ENCODE data around the gene SMIM23.

SMIM23 gene

DNA sequence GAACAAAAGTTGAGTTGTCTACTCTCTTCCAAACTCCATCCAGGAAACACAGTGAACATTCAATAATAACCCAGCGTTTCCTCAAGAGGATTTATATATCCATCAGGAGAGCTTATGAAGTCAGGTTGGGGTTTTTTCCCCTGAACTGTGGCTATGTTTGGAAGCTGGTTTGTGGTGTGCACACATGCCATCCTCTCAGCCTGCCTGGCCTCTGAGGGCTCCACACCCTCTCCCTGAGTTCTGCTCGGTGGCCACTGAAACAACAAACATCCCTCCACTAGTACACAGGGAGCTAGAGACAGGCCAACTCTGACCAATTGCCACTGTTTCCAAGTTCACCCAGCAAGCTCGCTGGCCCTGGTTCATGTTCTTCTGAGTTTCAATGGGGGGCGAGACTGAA, 35.7 kb downstream of the SMIM23 start:
- DNase-seq: no peak

DNA sequence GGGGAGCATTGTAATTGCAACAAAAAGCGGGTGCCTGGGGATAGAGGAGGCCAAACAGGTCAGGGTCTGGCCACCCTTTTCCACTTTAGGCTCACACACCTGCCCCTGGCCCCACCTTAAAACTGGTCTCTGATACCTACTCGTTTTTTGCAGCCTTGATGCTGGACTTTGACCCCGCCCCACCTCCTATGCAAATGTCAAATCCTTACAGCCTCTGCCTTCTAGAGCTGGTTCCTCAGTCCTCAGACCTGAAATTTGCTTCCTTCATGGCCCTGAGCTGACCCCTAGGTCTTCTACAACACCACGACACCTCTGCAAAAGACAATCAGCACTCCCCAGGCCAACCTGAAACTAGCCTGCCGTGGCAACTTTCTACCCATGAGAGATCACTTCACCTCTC, 37.7 kb downstream of the SMIM23 start:
- no peak for DNase-seq

DNA sequence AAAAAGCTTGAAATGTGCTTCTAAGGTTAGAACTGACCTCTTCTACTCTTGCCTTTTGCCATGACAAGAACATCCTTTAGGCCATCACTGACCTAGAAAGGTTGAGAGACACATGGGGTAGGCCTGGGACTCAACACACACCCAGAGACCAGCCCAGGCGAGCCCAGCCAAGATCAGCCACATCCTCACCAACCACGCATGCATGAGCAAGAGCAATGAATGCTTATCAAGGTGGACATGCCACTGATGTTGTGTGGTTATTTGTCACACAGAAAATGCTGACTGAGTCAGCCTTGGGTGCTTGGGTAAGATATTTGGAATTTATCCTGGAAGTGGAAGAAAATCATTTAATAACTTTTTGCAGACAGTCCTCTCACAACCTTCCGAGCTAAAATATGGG, 39.4 kb downstream of the SMIM23 start:
- DNase-seq: no peak

DNA sequence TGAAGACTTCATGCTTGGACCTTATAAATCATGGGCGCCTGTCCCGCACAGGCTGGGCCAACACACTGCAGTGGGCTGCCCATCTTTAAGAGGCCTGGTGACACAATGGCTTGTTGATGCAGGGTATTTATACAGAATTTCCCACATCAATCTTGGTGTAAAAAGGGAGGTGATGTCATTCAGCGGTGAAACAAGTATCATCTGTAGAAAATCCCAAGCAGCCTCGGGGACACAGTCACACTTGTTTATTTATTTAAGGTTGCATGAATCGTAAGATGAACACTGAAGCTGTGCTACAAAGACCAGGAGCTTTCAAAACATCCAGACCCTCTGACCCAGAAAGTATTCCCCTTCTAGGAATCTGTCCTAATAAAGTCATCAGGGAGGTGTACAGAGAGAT, 40.5 kb downstream of the SMIM23 start:
- no peak for DNase-seq

DNA sequence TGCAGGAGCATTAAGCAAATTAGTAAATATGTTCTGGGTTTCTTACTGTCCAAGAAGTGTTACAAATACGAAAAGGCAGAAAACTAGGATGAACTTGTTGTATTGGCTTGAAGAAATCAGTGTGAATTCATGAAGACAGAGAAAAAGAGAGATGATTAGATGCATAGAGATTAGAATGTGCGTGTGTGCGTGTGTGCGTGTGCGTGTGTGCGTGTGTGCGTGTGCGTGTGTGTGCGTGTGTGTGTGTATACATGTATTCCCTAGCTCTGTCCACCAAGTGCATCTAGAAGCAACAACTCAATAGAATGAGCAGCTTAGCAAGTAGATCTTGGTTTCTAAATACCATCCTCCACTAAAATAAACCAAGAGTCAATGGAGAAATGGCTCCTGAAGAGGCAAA, 41.5 kb downstream of the SMIM23 start:
- no peak for DNase-seq

DNA sequence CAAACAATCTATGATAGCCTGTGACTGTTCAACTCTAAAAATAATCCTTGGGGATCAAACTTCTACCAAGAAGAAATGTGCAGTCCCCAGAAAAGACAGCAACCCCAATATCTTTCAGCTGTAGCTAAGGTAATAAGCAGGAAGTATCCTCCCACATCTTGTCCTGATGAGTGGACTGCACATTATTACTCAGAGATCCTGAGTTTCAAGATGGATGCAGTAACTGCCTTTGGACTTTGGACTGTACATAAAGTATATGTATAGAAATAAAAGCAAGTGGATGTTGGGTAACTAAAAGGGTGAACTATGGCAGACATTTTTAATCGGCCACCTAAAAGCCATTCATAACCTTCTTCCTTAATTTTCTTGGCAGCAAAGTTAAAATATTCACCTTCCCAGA, 45.1 kb downstream of the SMIM23 start:
- DNase-seq: no peak

DNA sequence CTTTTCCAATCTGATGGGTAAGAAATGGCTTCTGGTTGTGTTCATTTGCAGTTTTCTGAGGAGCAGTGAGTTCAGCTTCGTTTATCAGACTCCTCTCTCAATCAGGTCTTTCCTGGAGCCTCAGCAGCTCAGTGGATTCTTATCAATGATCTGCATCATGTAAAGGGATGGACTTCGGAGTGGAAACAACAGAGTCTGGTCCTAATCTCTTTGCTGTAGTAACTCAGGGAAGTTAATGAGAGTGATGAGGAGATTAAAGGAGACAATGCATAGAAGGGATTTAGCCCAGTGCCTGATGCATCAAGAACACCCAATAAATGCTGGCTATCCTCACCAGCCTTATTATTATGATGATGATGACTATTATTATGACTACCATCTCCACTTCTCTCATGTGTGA, 47.2 kb downstream of the SMIM23 start:
- no peak for DNase-seq

DNA sequence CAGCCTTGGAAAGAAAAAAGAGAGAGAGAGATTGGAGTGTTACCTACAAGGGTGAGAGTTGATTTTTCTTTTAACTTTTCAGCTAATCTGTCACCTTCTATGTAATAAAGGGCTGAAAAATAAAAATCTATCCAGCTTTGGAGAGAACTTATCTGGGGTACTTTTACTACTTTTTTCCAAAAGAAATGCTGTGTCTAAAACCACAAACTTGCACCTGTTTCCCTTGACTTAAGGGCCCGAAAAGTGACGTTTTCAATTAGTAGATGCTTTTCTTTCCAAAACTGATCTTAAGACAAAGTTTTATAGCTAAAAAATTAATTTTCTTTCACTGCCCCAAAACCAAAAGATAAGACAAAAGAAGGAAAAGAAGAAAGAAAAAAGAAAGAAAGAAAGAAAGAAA, 48.8 kb downstream of the SMIM23 start:
- no peak for DNase-seq

DNA sequence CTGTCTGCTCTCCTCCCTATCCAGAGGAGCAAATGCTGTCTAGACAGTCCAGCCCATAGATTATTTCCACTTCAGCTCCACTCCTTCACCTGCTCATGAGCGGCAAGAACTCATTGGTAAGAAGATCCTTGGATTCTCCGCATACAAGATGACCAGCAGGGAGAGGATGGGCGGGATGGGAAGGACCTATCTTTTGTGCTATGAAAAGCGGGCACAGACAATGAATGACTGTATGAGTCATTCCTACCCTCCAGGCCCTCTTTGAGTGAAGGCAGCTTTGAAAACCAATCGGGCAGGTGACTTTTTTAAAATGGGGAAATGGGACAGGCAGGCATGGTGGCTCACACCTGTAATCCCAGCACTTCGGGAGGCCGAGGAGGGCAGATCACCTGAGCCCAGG, 49.4 kb downstream of the SMIM23 start:
- DNase-seq: no peak

DNA sequence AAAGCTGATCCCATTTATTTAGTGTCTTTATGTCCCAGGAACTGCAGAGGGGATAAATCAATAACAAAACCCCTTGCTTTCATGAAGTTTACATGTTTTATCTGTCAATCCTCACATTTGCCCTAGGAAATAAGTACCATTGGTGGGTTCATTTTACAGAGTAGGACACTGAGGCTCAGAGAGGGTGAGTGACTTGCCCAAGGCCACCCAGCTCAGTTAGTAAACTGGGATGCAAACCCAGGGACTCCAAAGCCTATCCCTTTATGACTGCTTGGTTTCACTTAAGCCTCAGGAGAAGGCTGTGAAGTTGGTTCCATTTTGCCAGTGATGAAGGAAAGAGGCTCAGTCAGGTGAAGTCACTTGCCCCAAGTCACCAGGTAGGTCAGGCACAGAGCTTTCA, 51.9 kb downstream of the SMIM23 start:
- no peak for DNase-seq

DNA sequence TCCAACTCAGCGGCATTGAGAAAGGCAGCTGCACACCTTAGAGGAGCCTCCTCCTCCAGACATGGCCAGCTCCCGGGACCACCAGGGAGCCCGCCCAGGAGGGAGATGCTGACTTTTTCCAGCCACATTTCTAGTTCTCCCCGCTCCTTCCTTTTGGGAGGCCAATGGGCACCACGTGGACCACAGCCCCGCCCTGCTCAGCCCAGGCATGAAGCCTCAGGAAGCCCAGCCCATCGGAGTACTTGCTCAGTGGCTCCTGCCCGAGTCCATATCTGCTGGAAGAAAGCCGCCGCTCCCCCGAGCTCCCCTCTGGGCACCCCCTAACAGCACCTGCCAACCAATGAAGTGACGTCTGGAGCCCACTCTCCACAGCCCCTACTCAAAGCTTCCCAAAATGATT, 52.4 kb downstream of the SMIM23 start:
- no peak for DNase-seq

DNA sequence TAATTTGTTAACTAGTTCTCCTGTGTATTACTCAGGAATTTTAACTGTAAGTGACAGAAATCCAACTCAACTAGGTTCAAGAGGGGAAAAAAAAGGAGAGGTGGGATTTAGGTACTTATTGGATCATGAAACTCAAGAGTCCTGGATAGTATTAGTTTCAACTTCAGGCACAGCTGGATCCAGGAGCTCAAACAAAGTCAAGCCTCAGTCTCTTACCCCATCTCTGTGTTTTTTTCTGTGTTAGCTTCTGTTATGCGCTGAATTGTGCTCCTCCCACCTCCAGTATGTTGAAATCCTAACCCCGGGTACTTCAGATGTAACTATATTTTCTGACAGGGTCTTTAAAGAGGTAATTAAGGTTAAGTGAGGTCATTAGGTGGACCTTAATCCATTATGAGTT, 53.5 kb downstream of the SMIM23 start:
- DNase-seq: no peak

DNA sequence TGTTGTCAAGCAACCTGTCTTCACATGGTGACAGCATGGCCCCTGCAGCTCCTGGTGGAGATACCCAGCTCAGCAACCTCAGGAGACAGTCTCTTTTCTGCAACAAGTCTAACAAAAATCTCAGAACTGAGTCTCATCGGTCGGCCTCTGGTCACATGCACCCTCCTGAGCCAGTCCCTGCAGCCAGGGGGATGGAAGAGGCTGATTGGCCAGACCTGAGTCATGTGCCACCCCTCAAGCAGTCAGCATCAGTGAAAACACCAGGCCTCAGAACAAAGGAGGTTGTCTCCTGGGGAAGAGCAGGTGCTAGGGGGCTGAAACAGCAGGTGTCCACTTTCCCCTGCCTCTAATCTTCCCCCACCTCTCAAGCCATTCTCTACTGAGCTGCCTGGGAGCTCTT, 54.4 kb downstream of the SMIM23 start:
- no peak for DNase-seq

Data from NCI-H187 treated with DMSO at 0.1 percent for 48 hours (cell line).